ENCODE results near the gene ZDHHC20.

ZDHHC20 gene, protein sequence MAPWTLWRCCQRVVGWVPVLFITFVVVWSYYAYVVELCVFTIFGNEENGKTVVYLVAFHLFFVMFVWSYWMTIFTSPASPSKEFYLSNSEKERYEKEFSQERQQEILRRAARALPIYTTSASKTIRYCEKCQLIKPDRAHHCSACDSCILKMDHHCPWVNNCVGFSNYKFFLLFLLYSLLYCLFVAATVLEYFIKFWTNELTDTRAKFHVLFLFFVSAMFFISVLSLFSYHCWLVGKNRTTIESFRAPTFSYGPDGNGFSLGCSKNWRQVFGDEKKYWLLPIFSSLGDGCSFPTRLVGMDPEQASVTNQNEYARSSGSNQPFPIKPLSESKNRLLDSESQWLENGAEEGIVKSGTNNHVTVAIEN

DNA sequence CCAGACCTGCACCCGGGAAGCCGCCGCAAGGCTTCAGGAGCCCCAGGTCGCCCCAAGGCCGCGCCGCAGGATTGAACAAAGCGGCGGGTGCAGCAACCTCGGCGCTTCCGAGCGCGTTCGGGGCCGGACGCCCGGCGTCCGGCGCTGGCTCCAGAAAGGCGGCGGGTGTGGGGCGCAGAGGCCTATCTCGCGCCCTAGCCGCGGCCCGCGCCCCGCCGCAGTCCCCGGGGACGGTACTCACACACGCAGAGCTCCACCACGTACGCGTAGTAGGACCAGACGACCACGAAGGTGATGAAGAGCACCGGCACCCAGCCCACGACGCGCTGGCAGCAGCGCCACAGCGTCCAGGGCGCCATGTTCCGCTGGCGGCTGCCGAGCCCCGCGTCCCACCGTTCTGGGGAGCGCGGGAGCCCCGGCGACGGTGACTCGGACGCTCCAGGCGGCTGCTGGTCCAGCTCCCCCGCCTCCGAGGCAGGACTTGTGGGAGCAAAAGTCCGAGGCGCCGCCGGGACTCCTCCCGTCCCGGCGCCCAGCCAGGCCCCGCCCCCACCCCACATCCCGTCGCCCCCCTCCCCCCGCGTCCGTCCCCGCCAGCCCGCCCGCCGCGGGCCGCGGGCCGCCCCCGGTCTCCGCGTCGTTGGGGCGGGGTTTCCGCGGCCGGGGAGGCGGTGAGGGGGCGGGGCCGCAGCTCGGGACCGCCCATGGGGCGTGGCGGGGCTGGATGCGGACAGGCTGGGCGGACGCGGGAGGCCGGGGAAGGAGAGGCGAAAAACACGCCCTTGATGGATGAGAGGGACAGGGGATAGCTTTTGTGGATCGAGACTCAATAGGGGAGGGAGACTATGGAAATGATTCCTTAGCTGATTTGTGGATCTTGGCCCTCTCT, at the start of gene ZDHHC20:
TSS of gene ZDHHC20 (minus strand) at position 491 of the 889 bp plus-strand sequence. CDS start at position 359, 132 bp downstream.
- DNase-seq: peak; percentile 28

- DNase-seq: no peak
Observed at GRCh38 chr13:21504379-21504778, 45.3 kb upstream of the ZDHHC20 start.

DNA sequence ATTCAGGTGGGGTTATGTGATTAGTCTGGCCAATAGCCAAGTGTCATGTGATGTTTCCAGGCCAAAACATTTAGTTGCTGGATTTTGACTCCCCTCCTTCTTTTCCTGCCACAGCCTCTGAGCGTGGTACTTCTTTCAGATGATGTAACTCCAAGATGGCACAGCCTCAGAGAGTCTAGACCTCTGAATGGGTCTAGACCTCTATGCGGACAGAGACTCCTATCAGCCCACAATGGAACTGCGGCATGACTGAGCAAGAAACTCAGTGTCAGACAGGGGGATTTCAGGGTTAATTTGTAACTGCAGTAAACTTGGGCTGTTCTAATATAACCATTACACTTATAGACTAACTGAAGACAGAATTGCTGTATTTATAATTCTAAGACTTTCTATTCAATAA, 42.6 kb upstream of the ZDHHC20 start:
- no peak for DNase-seq

DNA sequence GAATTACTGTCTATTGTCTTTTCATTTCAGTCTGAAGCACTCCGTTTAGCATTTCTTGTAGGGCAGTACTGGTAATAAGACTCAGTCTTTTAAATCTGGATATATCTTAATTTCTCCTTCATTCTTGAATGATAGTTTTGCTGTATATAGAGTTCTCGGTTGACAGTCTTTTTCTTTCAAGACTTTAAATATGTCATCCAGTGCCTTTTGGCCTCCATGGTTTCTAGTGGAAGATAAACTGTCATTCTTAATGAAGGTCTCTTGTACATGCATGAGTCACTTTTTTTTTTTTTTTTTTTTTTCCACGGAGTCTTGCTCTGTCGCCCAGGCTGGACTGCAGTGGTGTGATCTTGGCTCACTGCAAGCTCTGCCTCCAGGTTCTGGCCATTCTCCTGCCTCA, 27.2 kb upstream of the ZDHHC20 start:
- no peak for DNase-seq

- no peak for DNase-seq
Observed at GRCh38 chr13:21483748-21484147, 24.6 kb upstream of the ZDHHC20 start.

DNA sequence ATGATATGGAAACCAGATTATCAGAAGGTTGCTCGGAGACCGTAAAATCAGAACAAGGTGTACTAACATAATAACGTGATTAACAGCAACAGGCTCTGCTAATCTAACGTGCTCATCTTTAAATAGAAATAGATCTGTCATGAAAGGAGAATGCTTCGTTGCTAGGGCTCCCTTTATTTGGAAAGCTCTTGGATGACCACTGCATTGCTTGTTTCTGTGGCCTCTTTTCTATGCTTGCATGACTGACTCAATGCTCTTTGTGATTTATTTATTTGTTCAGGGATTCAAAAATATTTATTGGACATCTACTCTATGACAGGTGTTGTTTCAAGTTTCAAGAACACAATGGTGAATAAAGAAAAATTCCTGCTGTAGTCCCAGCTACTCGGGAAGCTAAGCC, 22.3 kb upstream of the ZDHHC20 start:
- DNase-seq: no peak

- peak; percentile 67 for DNase-seq
Observed at GRCh38 chr13:21478881-21479808, 20.0 kb upstream of the ZDHHC20 start.

DNA sequence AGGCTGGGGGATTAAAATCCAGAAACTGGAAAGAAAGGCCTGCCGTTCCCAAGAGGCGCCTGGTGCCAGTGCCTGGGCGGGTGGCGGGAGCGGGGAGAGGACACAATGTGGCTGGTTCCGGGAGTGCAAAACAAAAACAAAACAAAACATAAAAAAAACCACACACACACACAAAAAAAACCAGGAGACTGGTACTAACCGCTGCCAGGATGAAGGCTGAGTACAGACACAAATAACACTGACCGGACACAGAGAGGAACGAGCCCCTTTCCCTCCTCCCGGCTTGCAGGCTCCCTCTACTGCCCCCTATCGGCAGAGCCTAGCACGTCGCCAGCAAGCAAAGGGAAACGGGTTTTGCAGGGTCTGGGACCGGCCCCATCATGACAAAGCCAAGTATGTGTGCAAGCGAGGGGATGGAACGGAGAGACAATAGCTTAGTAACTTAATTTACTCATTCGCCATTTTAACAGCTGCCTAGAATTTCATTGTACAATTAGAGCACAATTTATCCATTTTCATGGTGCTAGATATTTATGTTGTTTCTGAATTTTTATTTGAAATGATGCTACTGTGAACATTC, 17.9 kb upstream of the ZDHHC20 start:
- DNase-seq: peak; percentile 64

- DNase-seq: no peak
Observed at GRCh38 chr13:21475115-21475514, 16.0 kb upstream of the ZDHHC20 start.

- DNase-seq: no peak
Observed at GRCh38 chr13:21470785-21471184, 11.7 kb upstream of the ZDHHC20 start.

- DNase-seq: no peak
Observed at GRCh38 chr13:21466527-21466926, 7.4 kb upstream of the ZDHHC20 start.

GRCh38 chr13:21465710-21466160, 6.6 kb upstream of the ZDHHC20 start:
- DNase-seq: no peak

- no peak for DNase-seq
Observed at GRCh38 chr13:21463424-21463823, 4.3 kb upstream of the ZDHHC20 start.

GRCh38 chr13:21461131-21461530, 2.0 kb upstream of the ZDHHC20 start:
- DNase-seq: no peak

GRCh38 chr13:21458451-21458812, 671 bp downstream of the ZDHHC20 start:
- peak; percentile 13 for DNase-seq

- no peak for DNase-seq
Observed at GRCh38 chr13:21453387-21454081, 5.6 kb downstream of the ZDHHC20 start.

DNA sequence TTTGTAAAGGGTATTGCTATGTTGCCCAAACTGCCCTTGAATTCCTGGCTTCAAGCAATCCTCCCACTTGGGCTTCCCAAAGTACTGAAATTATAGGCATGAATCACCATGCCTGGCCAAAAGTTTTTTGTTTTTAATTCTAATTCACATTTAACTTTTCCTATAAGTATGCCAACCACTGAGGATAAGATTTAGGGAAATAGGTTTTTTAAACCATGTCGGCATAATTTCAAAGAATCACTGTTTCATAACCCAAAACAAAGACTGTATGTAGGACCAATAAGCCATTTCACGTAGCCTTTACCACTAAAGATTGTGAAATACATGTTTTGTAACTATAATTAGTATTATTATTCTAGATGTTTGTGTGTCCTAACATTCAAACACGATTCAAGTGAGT, 8.2 kb downstream of the ZDHHC20 start:
- no peak for DNase-seq

DNA sequence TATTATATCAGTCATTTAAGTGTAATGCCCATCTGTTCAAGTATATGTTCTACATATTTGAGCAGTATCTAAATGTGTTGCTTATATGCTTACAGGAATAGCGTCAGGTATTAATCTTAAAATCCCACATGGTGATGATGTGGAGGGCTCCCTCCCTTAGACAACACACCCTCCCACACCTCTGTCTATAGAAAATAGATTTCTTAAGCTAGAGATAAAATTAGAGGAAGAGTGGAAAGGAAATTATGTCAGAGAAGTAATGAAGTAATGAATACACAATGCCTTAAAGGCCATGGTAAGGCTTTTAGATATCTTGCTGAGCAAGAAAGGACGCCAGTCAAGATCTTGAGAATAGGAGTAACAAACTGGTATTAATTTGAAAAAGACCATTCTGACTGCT, 12.4 kb downstream of the ZDHHC20 start:
- no peak for DNase-seq

DNA sequence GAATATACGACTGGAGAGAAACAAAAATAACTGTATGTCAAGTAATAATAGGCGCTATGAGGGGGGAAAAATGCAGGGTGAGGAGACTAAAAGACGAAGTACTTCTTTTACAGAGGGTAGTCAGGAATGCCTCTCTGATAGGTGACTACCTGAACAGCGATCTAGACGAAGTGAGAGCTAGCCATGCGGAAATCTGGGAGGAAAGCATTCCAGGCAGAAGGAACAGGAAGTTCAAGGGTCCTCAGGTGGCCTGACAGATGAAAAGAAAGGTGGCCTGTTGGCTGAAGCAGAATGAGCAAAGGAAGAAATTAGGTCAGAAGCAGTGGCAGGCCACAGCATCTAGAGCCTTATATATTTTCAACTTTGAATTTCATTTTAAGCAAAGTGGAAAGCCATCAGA, 13.3 kb downstream of the ZDHHC20 start:
- no peak for DNase-seq

DNA sequence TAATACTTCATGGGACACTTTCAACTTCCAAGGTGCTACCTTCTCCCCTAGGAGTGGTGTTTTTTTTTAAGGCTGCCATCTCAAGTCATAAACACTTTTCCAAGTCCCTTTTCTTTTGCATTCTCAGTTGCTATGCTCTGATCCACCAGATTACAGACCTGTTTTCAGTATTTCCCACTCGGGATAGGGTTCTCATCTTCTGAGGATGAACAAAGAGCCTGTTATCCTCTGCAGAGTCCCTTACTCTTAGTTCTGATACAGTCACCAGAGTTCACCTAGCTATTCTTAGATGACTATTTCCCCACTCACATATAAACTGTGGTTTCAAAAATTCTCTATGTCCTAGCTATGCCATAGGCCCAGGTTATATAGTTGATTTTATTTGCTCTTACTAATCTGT, 15.9 kb downstream of the ZDHHC20 start:
- DNase-seq: no peak

GRCh38 chr13:21436582-21436981, 22.5 kb downstream of the ZDHHC20 start:
- DNase-seq: no peak

- no peak for DNase-seq
Observed at GRCh38 chr13:21435687-21436151, 23.4 kb downstream of the ZDHHC20 start.

Measured in NCI-H1694 treated with DMSO at 0.1 percent for 48 hours (cell line).